ENCODE results near the gene LMTK2.

DNA sequence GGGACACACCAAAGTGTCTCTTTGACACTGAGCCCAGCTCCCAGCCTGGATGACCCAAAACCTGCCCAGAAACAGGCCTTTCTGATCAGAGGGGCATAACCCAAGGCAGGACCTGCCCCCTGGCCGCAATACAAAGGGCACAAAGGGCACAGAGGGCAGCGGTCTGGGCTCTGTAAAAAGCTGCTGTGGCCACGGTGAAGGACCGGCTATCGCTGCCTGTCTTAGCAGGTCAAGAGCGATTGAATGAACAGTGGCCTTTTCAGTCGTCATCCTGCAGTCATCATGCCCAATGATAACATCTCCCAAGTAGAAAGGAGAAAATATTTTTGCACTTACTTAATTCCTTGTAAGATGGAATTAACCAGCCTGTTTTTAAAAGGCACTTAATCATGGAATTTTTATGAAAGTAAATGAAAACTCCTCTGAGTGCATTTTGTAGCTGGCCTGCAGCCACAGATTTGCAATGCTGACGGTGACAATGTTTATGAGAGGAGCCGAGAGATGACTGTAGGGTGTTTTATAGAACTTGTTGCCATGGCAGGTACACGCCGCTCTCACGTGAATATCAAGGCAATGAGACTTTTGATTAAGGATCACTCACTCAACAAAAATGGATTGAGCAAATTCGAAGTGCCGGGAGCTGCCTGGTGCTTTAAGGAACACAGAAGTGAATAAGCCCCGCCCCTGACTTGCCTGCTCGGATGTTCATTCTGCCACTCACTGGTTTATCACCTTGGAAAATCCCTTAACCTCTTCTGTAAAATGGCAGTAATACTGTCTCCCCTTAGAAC is 57.2 kb downstream of the LMTK2 start:
- TF ChIP-seq GATA2 (IDR thresholded peaks at IDR 0.05; ENCODE audit: low read depth, low read length), result no peak
- no peak for TF ChIP-seq GATA3 (IDR thresholded peaks at IDR 0.05; ENCODE audit: low read depth, low read length)

All from SH-SY5Y (cell line).